HAP-1 (cell line): ENCODE data around the gene POLD1.
"Not testable (repeated sequence)": the region's sequence is repeated elsewhere in the genome, so short reads cannot be mapped to it uniquely, and the experiment has no call there.

Source experiments
- DNase-seq, 2 experiments: peaks; one replicate each; pipeline ENCODE4 v3.0.0-alpha.2; 2016 to 2020; ENCODE audit warnings: low spot score in 2 of 2
- H3K27me3 ChIP-seq: fragments of 250-450 bp; sonication (Bioruptor Pico); 2 replicates; pipeline ENCODE4 v1.5.1; 2020; ENCODE audit warnings: low read depth, mild to moderate bottlenecking, moderate library complexity
- H3K36me3 ChIP-seq: fragments of 250-450 bp; sonication (Bioruptor Pico); replicated peaks from 2 replicates; pipeline ENCODE4 v1.5.1; 2020; ENCODE audit warnings: mild to moderate bottlenecking
- H3K4me1 ChIP-seq: fragments of 250-450 bp; sonication (Bioruptor Pico); 2 replicates; pipeline ENCODE4 v1.5.1; 2020; ENCODE audit warnings: mild to moderate bottlenecking
- H3K4me3 ChIP-seq: fragments of 250-450 bp; sonication (Bioruptor Pico); 2 replicates; pipeline ENCODE4 v1.5.1; 2020; ENCODE audit warnings: mild to moderate bottlenecking, moderate library complexity
- H3K9me3 ChIP-seq: fragments of 250-450 bp; sonication (Bioruptor Pico); 2 replicates; pipeline ENCODE4 v1.5.1; 2020; ENCODE audit warnings: mild to moderate bottlenecking, moderate library complexity
- in situ Hi-C: fragments of 300-500 bp; cut with MboI; formaldehyde crosslinking; loops from 3 replicates; pipeline ENCODE4 v1.14.3; 2020; ENCODE audit warnings: low sequenced_read_pairs, inconsistent platforms, mixed read lengths

Gene POLD1

GRCh38 chr19:50435221-50435620, 51.1 kb downstream of the POLD1 start:
- H3K36me3 ChIP-seq = no peaks in the 10 kb centered on the region
- in situ Hi-C loops = no loop called here
- no peaks in the 10 kb centered on the region for H3K27me3 ChIP-seq
- no peak for DNase-seq
- no peak overlapping the region for H3K4me3 ChIP-seq
- H3K9me3 ChIP-seq = no peaks in the 10 kb centered on the region
- peaks cover 8% of the 10 kb centered on the region for H3K4me1 ChIP-seq

GRCh38 chr19:50435627-50436026, 51.5 kb downstream of the POLD1 start:
- H3K9me3 ChIP-seq = no peaks in the 10 kb centered on the region
- no peak for DNase-seq
- H3K27me3 ChIP-seq = no peaks in the 10 kb centered on the region
- peaks cover 8% of the 10 kb centered on the region for H3K4me1 ChIP-seq
- H3K36me3 ChIP-seq = no peaks in the 10 kb centered on the region
- no peak overlapping the region for H3K4me3 ChIP-seq
- in situ Hi-C loops = no loop called here

- H3K4me1 ChIP-seq = no peaks in the 10 kb centered on the region
- no peaks in the 10 kb centered on the region for H3K27me3 ChIP-seq
- no peak for DNase-seq
- H3K36me3 ChIP-seq = no peaks in the 10 kb centered on the region
- H3K4me3 ChIP-seq = no peak overlapping the region
- no peaks in the 10 kb centered on the region for H3K9me3 ChIP-seq
- in situ Hi-C loops = no loop called here
These were observed 53.8 kb downstream of the POLD1 start for GRCh38 chr19:50437862-50438449.

GRCh38 chr19:50439130-50439529, 55.0 kb downstream of the POLD1 start:
- in situ Hi-C loops, H3K36me3 ChIP-seq, DNase-seq, H3K4me3 ChIP-seq, H3K9me3 ChIP-seq, H3K4me1 ChIP-seq, H3K27me3 ChIP-seq: not testable (repeated sequence)

GRCh38 chr19:50444059-50444458, 59.9 kb downstream of the POLD1 start:
- in situ Hi-C loops = no loop called here
- no peak overlapping the region for H3K4me3 ChIP-seq
- H3K36me3 ChIP-seq = no peaks in the 10 kb centered on the region
- no peaks in the 10 kb centered on the region for H3K27me3 ChIP-seq
- no peaks in the 10 kb centered on the region for H3K4me1 ChIP-seq
- no peaks in the 10 kb centered on the region for H3K9me3 ChIP-seq
- DNase-seq = no peak

- in situ Hi-C loops = no loop called here
- Histone ChIP-seq H3K4me3 (no peak overlapping the region), H3K36me3 (no peaks in the 10 kb centered on the region), H3K27me3 (no peaks in the 10 kb centered on the region), H3K4me1 (no peaks in the 10 kb centered on the region), H3K9me3 (no peaks in the 10 kb centered on the region)
- no peak for DNase-seq
These were observed 62.9 kb downstream of the POLD1 start for GRCh38 chr19:50447053-50447452.

- Histone ChIP-seq H3K4me3 (no peak overlapping the region), H3K4me1 (no peaks in the 10 kb centered on the region; the same call in 1 of the 2 replicates), H3K9me3 (no peaks in the 10 kb centered on the region), H3K36me3 (no peaks in the 10 kb centered on the region), H3K27me3 (no peaks in the 10 kb centered on the region)
- no peak for DNase-seq
- in situ Hi-C loops = no loop called here
These were observed 63.6 kb downstream of the POLD1 start for GRCh38 chr19:50447750-50448149.

GRCh38 chr19:50449236-50449899, 65.2 kb downstream of the POLD1 start:
- no peaks in the 10 kb centered on the region for H3K36me3 ChIP-seq
- no peaks in the 10 kb centered on the region; the same call in 1 of the 2 replicates for H3K4me1 ChIP-seq
- no peak overlapping the region for H3K4me3 ChIP-seq
- no peak for DNase-seq
- H3K27me3 ChIP-seq = no peaks in the 10 kb centered on the region
- in situ Hi-C loops = no loop called here
- no peaks in the 10 kb centered on the region for H3K9me3 ChIP-seq

GRCh38 chr19:50450369-50451222, 66.4 kb downstream of the POLD1 start:
- Histone ChIP-seq H3K4me3 (no peak overlapping the region), H3K27me3 (no peaks in the 10 kb centered on the region), H3K4me1 (no peaks in the 10 kb centered on the region; the same call in 1 of the 2 replicates), H3K9me3 (no peaks in the 10 kb centered on the region), H3K36me3 (no peaks in the 10 kb centered on the region)
- in situ Hi-C loops = no loop called here
- no peak for DNase-seq

GRCh38 chr19:50451223-50451534, 67.0 kb downstream of the POLD1 start:
- H3K9me3 ChIP-seq = no peaks in the 10 kb centered on the region
- DNase-seq = no peak
- H3K4me3 ChIP-seq = no peak overlapping the region
- in situ Hi-C loops = no loop called here
- H3K36me3 ChIP-seq = no peaks in the 10 kb centered on the region
- H3K27me3 ChIP-seq = no peaks in the 10 kb centered on the region
- no peaks in the 10 kb centered on the region; the same call in 1 of the 2 replicates for H3K4me1 ChIP-seq

GRCh38 chr19:50453243-50453642, 69.1 kb downstream of the POLD1 start:
- no peak for DNase-seq
- in situ Hi-C loops = no loop called here
- Histone ChIP-seq H3K4me1 (no peaks in the 10 kb centered on the region; the same call in 1 of the 2 replicates), H3K4me3 (no peak overlapping the region), H3K27me3 (peaks cover under 1% of the 10 kb centered on the region; the same call in 1 of the 2 replicates), H3K36me3 (no peaks in the 10 kb centered on the region), H3K9me3 (no peaks in the 10 kb centered on the region)

GRCh38 chr19:50455992-50456391, 71.8 kb downstream of the POLD1 start:
- H3K27me3 ChIP-seq = peaks cover 9% of the 10 kb centered on the region; the same call in 1 of the 2 replicates
- no peak for DNase-seq
- no peaks in the 10 kb centered on the region for H3K36me3 ChIP-seq
- H3K9me3 ChIP-seq = no peaks in the 10 kb centered on the region
- in situ Hi-C loops = no loop called here
- H3K4me1 ChIP-seq = no peaks in the 10 kb centered on the region; the same call in 1 of the 2 replicates
- H3K4me3 ChIP-seq = no peak overlapping the region

- H3K4me1 ChIP-seq = no peaks in the 10 kb centered on the region; the same call in 1 of the 2 replicates
- H3K27me3 ChIP-seq = peaks cover 9% of the 10 kb centered on the region; the same call in 1 of the 2 replicates
- in situ Hi-C loops = no loop called here
- no peaks in the 10 kb centered on the region for H3K9me3 ChIP-seq
- no peaks in the 10 kb centered on the region for H3K36me3 ChIP-seq
- H3K4me3 ChIP-seq = no peak overlapping the region
- DNase-seq = no peak
These were observed 73.2 kb downstream of the POLD1 start for GRCh38 chr19:50457300-50457699.
